GM12878 (cell line): ENCODE data around the gene RPL32. TPM values are rescaled to one million over a fixed set of nuclear protein-coding genes. Genes with fewer than 3 reads are reported as not detected.

Experiments
- ATAC-seq: fragments of 200-7000 bp; cut with Tn5 transposase; 3 replicates; pipeline ENCODE4 v1.9.1; 2020; ENCODE audit warnings: mild to moderate bottlenecking, moderate library complexity
- BruUV-seq: library from RNA; stranded (reverse); fragments of 400-500 nt; replicated peaks from 2 replicates; lab custom pipeline; 2021; lab: Mats Ljungman, UMichigan
- CTCF ChIA-PET: fragments of 300-600 bp; sonication (Branson Sonifier 250); formaldehyde crosslinking; extraction: SDS; loops from one replicate; lab custom pipeline; 2021; ENCODE audit warnings: inconsistent platforms; lab: Yijun Ruan, JAX
- POLR2A ChIA-PET: fragments of 350-600 bp; formaldehyde crosslinking; extraction: SDS; loops from one replicate; lab custom pipeline; 2021; ENCODE audit warnings: inconsistent platforms; lab: Charles Lee
- RAD21 ChIA-PET: fragments of 300-600 bp; sonication (Branson Sonifier 250); formaldehyde crosslinking; loops from one replicate; lab custom pipeline; 2023; ENCODE audit warnings: antibody characterized with exemption; ENCODE audit not compliant: unreplicated experiment; lab: Charles Lee
- SMC1A ChIA-PET: fragments of 300-600 bp; sonication (Branson Sonifier 250); formaldehyde crosslinking; loops from one replicate; lab custom pipeline; 2023; ENCODE audit not compliant: unreplicated experiment, uncharacterized antibody; lab: Charles Lee
- DNase-seq: peaks from one replicate; pipeline ENCODE4 v3.0.0-alpha.2; 2011; ENCODE audit warnings: low read depth, low spot score
- FAIRE-seq: peaks from 3 replicates; lab custom pipeline; 2011; peaks lifted over from hg19 to GRCh38; lab: Jason Lieb, UNC
- H2AFZ ChIP-seq: 2 replicates; pipeline ENCODE4 v1.6.0; 2011; ENCODE audit warnings: low read depth, low read length, control low read depth; ENCODE audit not compliant: control insufficient read depth
- H3K27ac ChIP-seq: 2 replicates; pipeline ENCODE4 v1.5.1; 2011; ENCODE audit warnings: control low read depth; ENCODE audit not compliant: control insufficient read depth, insufficient read depth
- H3K27me3 ChIP-seq, 2 experiments: replicated peaks in 1 of 2; 2 replicates each; pipeline versions ENCODE4 v1.6.0 to v1.6.1; 2011; ENCODE audit warnings: low read length in 1 of 2; ENCODE audit not compliant: control insufficient read depth in 2 of 2, insufficient read depth in 2 of 2
- H3K36me3 ChIP-seq, 2 experiments: 2 replicates each; pipeline ENCODE4 v1.5.1; 2011; ENCODE audit warnings: low read length in 1 of 2; ENCODE audit not compliant: control insufficient read depth in 2 of 2, insufficient read depth in 2 of 2
- H3K4me1 ChIP-seq: 2 replicates; pipeline ENCODE4 v1.6.1; 2011; ENCODE audit warnings: mild to moderate bottlenecking, low read length, moderate library complexity, mixed read lengths; ENCODE audit not compliant: control insufficient read depth, insufficient read depth
- H3K4me2 ChIP-seq: 2 replicates; pipeline ENCODE4 v1.6.0; 2011; ENCODE audit warnings: control low read depth; ENCODE audit not compliant: control insufficient read depth, insufficient read depth
- H3K4me3 ChIP-seq: fragments of 200-600 bp; sonication (generic); 2 replicates; pipeline ENCODE4 v1.5.1; 2016
- H3K79me2 ChIP-seq: 2 replicates; pipeline ENCODE4 v1.6.0; 2011; ENCODE audit warnings: low read length; ENCODE audit not compliant: control insufficient read depth, insufficient read depth
- H3K9ac ChIP-seq: 2 replicates; pipeline ENCODE4 v1.8.0; 2011; ENCODE audit warnings: low read length, control low read depth, mixed read lengths; ENCODE audit not compliant: control insufficient read depth, insufficient read depth
- H3K9me3 ChIP-seq: replicated peaks from 3 replicates; pipeline ENCODE4 v1.5.1; 2011; ENCODE audit warnings: mild to moderate bottlenecking, low read length; ENCODE audit not compliant: control insufficient read depth, insufficient read depth
- H4K20me1 ChIP-seq: 2 replicates; pipeline ENCODE4 v1.6.0; 2011; ENCODE audit not compliant: control insufficient read depth, insufficient read depth
- BCL11A ChIP-seq: IDR thresholded peaks from 2 replicates; pipeline ENCODE4 v1.6.1; 2011; ENCODE audit warnings: low read depth, low read length
- CBX5 ChIP-seq: sonication (generic); IDR thresholded peaks from 2 replicates; pipeline ENCODE4 v1.6.1; 2016; ENCODE audit warnings: low read depth, moderate library complexity, mild to moderate bottlenecking, inconsistent platforms
- DPF2 ChIP-seq: fragments of 450-650 bp; IDR thresholded peaks from 2 replicates; pipeline ENCODE4 v1.6.1; 2017; ENCODE audit warnings: mild to moderate bottlenecking
- E2F4 ChIP-seq: IDR thresholded peaks from 2 replicates; pipeline ENCODE4 v1.6.1; 2012; ENCODE audit warnings: low read depth, low read length, improper control_type of control experiment
- EED ChIP-seq: sonication (generic); IDR thresholded peaks from 2 replicates; pipeline ENCODE4 v1.6.1; 2016; ENCODE audit warnings: antibody characterized with exemption, low read depth
- FOS ChIP-seq: IDR thresholded peaks from 3 replicates; pipeline ENCODE4 v1.6.1; 2011; ENCODE audit warnings: borderline replicate concordance; ENCODE audit not compliant: insufficient read length; ENCODE audit errors: extremely low read depth
- MTA3 ChIP-seq: IDR thresholded peaks from 2 replicates; pipeline ENCODE4 v1.6.1; 2012; ENCODE audit warnings: low read length, inconsistent platforms, borderline replicate concordance
- PRDM15 ChIP-seq: fragments of 450-650 bp; formaldehyde crosslinking; IDR thresholded peaks from 2 replicates; pipeline ENCODE4 v1.4.0; 2020; ENCODE audit warnings: mild to moderate bottlenecking, moderate library complexity
- REST ChIP-seq: IDR thresholded peaks from 2 replicates; pipeline ENCODE4 v1.6.1; 2012; ENCODE audit warnings: mild to moderate bottlenecking, low read depth, low read length
- TAF1 ChIP-seq: IDR thresholded peaks from 2 replicates; pipeline ENCODE4 v1.6.1; 2011; ENCODE audit warnings: mild to moderate bottlenecking, low read depth, low read length, borderline replicate concordance
- ZNF384 ChIP-seq: IDR thresholded peaks from 2 replicates; pipeline ENCODE4 v1.6.1; 2012; ENCODE audit warnings: low read depth, mild to moderate bottlenecking, low read length, improper control_type of control experiment, borderline replicate concordance
- ZNF622 ChIP-seq: fragments of 450-650 bp; IDR thresholded peaks from 2 replicates; pipeline ENCODE4 v1.6.1; 2017; ENCODE audit warnings: mild to moderate bottlenecking, inconsistent platforms
- ZZZ3 ChIP-seq: IDR thresholded peaks from 2 replicates; pipeline ENCODE4 v1.6.1; 2011; ENCODE audit warnings: low read depth; ENCODE audit not compliant: control insufficient read depth, insufficient read length
- WGBS: methylation state at CpG from one replicate; pipeline ENCODE4 v1.1.6; 2016; ENCODE audit warnings: low lambda C conversion rate; ENCODE audit not compliant: insufficient replicate concordance, insufficient coverage; ENCODE audit errors: missing lambda C conversion rate; 5-methylcytosine and 5-hydroxymethylcytosine counted together
- in situ Hi-C: fragments of 300-500 bp; cut with MboI; formaldehyde crosslinking; loops from 9 replicates; pipeline ENCODE4 v1.14.3; 2018; ENCODE audit warnings: mixed read lengths
- intact Hi-C: fragments of 100-400 bp; cut with micrococcal nuclease; formaldehyde crosslinking; loops from one replicate; pipeline ENCODE4 v1.14.2; 2022; ENCODE audit not compliant: unreplicated experiment
- polyA plus RNA-seq, 11 experiments: library from polyadenylated mRNA; depleted of rRNA in 4 of 11; unstranded in 6 of 11; stranded (reverse) in 5 of 11; fragments of >200 nt; fragmentation: Nextera tagmentation in 4 of 11; fragmentation: Illumina TruSeq in 1 of 11; extraction: Ambion mirVana in 4 of 11; extraction: Trizol in 1 of 11; gene quantifications; 1 replicate in 1 of 11; 2 replicates in 10 of 11; pipeline versions ENCODE4 v1.2.1 to v1.2.3, GENCODE V29; 2011 to 2016; ENCODE audit warnings: inconsistent platforms in 2 of 11, missing spikeins in 2 of 11, low read depth in 1 of 11
- total RNA-seq, 4 experiments: library from RNA; depleted of rRNA in 3 of 4; stranded (reverse); fragments of >200 nt in 3 of 4; fragmentation: Illumina TruSeq in 1 of 4; extraction: Trizol in 1 of 4; gene quantifications; 2 replicates each; pipeline versions ENCODE4 v1.2.1 to v1.2.3, GENCODE V29; 2013 to 2021

Gene RPL32
- total and polyA plus RNA-seq, 10 of the 15 experiments (the other 5 are each of a cell fraction or from before 2014, with no cell fraction given), result 1,533 to 5,147 (median 3,350) TPM

- Histone ChIP-seq H3K9ac (no peak overlapping the region), H3K79me2 (no peaks in the 10 kb centered on the region), H3K4me3 (no peak overlapping the region), H2AFZ (no peak overlapping the region), H4K20me1 (no peaks in the 10 kb centered on the region), H3K9me3 (no peaks in the 10 kb centered on the region), H3K4me1 (no peaks in the 10 kb centered on the region), H3K4me2 (0 out of 2 replicates have a peak overlapping the region, but pooled peaks have one; percentile 3), H3K27ac (no peak overlapping the region), H3K36me3 (no peaks in the 10 kb centered on the region), H3K27me3 (peaks cover 2 to 6% of the 10 kb centered on the region in 2 experiments)
- 37% methylated on average over 10 of the region's 17 CpGs for WGBS
- ChIA-PET POLR2A (no interaction called here), SMC1A (no interaction called here), CTCF (interaction anchor here (1.5 kb wide), 1 partner anchor 26 kb away, joined by 4 read pairs; no protein-coding TSS in a partner anchor), RAD21 (no interaction called here)
- BruUV-seq, result no TSS peak
- intact Hi-C loops (no loop called here), in situ Hi-C loops (no loop called here)
- ATAC-seq (no peak), DNase-seq (no peak), FAIRE-seq (no peak)
- TF ChIP-seq PRDM15 (CRISPR knock-in tag), result no peak
- TF ChIP-seq ZZZ3, result no peak
- TF ChIP-seq TAF1, result no peak
- no peak for TF ChIP-seq MTA3
- no peak for TF ChIP-seq FOS
- TF ChIP-seq EED, result no peak
- TF ChIP-seq CBX5, result no peak
- TF ChIP-seq ZNF384, result no peak
- TF ChIP-seq DPF2, result no peak
- TF ChIP-seq ZNF622, result no peak
- TF ChIP-seq REST, result no peak
- no peak for TF ChIP-seq BCL11A
- TF ChIP-seq E2F4, result no peak
Measured at GRCh38 chr3:12797124-12797891, 44.1 kb downstream of the RPL32 start.
